ENCODE measurements around the gene TKFC.

The TKFC gene

DNA sequence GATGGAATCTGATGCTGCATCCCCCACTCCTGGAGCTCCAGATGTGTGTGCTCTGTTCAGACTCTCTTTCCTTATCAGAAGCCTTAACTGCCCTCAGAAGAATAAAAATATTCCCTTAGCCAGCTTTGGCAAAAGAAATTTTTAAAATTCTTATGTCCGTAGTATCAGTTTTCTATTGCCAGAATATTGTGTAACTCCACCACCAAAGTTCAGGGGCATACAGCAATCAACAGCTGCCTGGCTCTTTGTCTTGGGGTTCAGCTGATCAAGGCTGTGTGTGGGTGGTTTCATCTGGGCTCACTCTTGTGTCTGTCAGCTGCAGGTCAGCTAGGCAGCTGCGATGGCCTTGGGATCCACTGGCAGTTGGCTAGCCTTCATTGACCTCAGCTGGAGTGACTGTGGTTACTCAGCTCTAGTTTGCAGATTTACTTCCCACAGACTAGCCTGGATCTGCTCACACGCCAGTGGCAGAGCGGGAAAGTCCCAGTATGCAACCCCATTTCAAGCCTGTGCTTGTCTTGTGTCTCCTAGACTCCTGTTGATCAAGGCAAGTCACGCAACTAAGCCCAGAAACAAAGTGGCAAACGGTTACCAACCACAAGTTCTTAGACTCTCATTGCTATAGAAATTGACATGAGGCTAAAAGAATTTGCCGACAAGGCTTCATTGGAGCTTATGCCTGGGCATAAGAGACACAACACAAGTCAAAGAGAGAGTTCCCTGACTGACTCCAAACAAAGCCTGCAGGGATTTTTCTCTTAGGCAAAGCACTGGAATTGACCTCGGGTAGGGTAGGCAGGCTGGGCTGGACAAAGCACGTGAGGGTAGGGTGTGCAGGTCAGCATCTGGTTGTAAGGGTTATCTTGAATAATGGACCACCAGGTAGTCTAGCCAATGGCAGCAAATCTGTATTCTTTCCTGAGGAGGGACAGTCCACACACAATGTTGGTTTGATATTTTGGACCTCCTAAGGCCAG is 36.6 kb downstream of the TKFC start:
- no peak for TF ChIP-seq CTCF (IDR thresholded peaks at IDR 0.05; ENCODE audit: insufficient read depth, low read length, missing control alignments)
- POLR2A ChIA-PET, result interaction anchor here (2.6 kb wide), 1 partner anchor 8 kb away, joined by 12 read pairs; the partner anchor contains the start of genes CYB561A3 and TMEM138
- CTCF ChIA-PET, result interaction anchor here (1.5 to 27.5 kb wide), 4 partner anchors 14 to 66 kb away, joined by 3 to 352 read pairs (median 122); partner anchors contain the start of genes DDB1 and TKFC
- H3K4me3 ChIP-seq (ENCODE audit: low read depth, low read length), result no peak overlapping the region
- no peak for DNase-seq (ENCODE audit: low read depth, low spot score)

GRCh38 chr11:61370349-61371005 is 37.4 kb downstream of the TKFC start:
- no peak for TF ChIP-seq CTCF (IDR thresholded peaks at IDR 0.05; ENCODE audit: insufficient read depth, low read length, missing control alignments)
- DNase-seq (ENCODE audit: low read depth, low spot score), result no peak
- POLR2A ChIA-PET, result interaction anchor here (1.2 to 2.6 kb wide), 2 partner anchors 9 to 13 kb away, joined by 3 to 12 read pairs; partner anchors contain the start of genes CYB561A3 and TMEM138
- no peak overlapping the region for H3K4me3 ChIP-seq (ENCODE audit: low read depth, low read length)
- CTCF ChIA-PET, result interaction anchor here (1.3 to 27.5 kb wide), 4 partner anchors 13 to 40 kb away, joined by 3 to 352 read pairs (median 122); partner anchors contain the start of genes DDB1 and TKFC

GRCh38 chr11:61372659-61373420 is 39.8 kb downstream of the TKFC start:
- no peak overlapping the region for H3K4me3 ChIP-seq (ENCODE audit: low read depth, low read length)
- ChIA-PET POLR2A (interaction anchor here (2.6 kb wide), 1 partner anchor 11 kb away, joined by 12 read pairs; the partner anchor contains the start of genes CYB561A3 and TMEM138), CTCF (interaction anchor here (20.8 to 25.4 kb wide), 2 partner anchors 11 to 35 kb away, joined by 239 to 926 read pairs; partner anchors contain the start of genes DDB1 and TKFC)
- no peak for DNase-seq (ENCODE audit: low read depth, low spot score)
- TF ChIP-seq CTCF (IDR thresholded peaks at IDR 0.05; ENCODE audit: insufficient read depth, low read length, missing control alignments), result no peak

GRCh38 chr11:61375761-61376108 is 42.7 kb downstream of the TKFC start:
- ChIA-PET POLR2A (no interaction called here), CTCF (interaction anchor here (0.7 to 25.4 kb wide), 6 partner anchors 9 to 48 kb away, joined by 3 to 926 read pairs (median 4); partner anchors contain the start of genes DDB1 and TKFC)
- DNase-seq (ENCODE audit: low read depth, low spot score), result no peak
- H3K4me3 ChIP-seq (ENCODE audit: low read depth, low read length), result no peak overlapping the region
- TF ChIP-seq CTCF (IDR thresholded peaks at IDR 0.05; ENCODE audit: insufficient read depth, low read length, missing control alignments), result no peak

DNA sequence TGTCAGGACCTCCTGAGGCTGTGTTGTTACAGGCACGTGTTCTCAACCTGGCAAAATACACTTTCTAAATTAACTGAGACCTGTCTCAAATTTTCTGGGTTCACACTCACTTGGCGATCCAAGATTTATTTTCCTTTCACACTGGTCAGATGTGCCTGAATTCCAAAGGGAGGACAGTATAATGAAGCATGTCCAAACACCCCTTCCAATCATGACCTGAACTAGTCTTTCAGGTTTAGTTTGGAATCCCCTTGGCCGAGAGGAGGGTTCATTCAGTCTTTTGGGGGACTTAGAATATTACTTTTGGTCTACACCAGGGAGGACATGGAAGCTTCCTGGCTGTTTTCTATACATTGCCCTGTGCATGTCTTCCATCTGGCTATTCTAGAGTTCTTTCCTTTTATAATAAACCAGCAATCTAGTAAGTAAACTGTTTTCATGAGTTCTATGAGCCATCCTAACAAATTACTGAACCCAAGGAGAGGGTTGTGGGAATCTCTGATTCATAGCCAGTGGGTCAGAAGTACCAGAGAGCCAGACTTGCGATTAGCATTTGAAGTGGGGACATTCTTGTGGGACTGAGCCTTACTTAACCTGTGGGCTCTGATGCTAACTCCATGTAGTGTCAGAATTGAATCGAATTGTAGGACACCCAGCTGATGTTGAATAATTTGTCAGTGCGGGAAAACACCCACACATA is 44.6 kb downstream of the TKFC start:
- POLR2A ChIA-PET, result interaction anchor here (2.0 kb wide), 1 partner anchor 16 kb away, joined by 20 read pairs; the partner anchor contains the start of genes CYB561A3 and TMEM138
- CTCF ChIA-PET, result interaction anchor here (0.6 to 25.4 kb wide), 3 partner anchors 10 to 40 kb away, joined by 3 to 926 read pairs (median 10); partner anchors contain the start of genes DDB1, TKFC and TMEM216
- no peak overlapping the region for H3K4me3 ChIP-seq (ENCODE audit: low read depth, low read length)
- DNase-seq (ENCODE audit: low read depth, low spot score), result no peak
- no peak for TF ChIP-seq CTCF (IDR thresholded peaks at IDR 0.05; ENCODE audit: insufficient read depth, low read length, missing control alignments)
